Panc1 (cell line): Measurements from ENCODE around the gene GJA8. TPM values are rescaled to one million over a fixed set of nuclear protein-coding genes. Genes with fewer than 3 reads are reported as not detected.

Source experiments
- ATAC-seq: fragments of 200-7000 bp; cut with Tn5 transposase; 2 replicates; pipeline ENCODE4 v1.9.1; 2020; ENCODE audit warnings: mild to moderate bottlenecking, moderate library complexity
- BruUV-seq: library from RNA; stranded (reverse); fragments of 400-500 nt; replicated peaks from 2 replicates; lab custom pipeline; 2021; lab: Mats Ljungman, UMichigan
- CTCF ChIA-PET: fragments of 300-600 bp; sonication (Branson Sonifier 250); formaldehyde crosslinking; loops from one replicate; lab custom pipeline; 2022; ENCODE audit warnings: antibody characterized with exemption; lab: Charles Lee
- POLR2A ChIA-PET: fragments of 300-600 bp; sonication (Branson Sonifier 250); formaldehyde crosslinking; loops from one replicate; lab custom pipeline; 2022; ENCODE audit warnings: antibody characterized with exemption; lab: Charles Lee
- DNase-seq: peaks from one replicate; pipeline ENCODE4 v3.0.0-alpha.2; 2010; ENCODE audit warnings: low read depth, low spot score
- H3K27ac ChIP-seq: 2 replicates; pipeline ENCODE4 v1.5.1; 2011; ENCODE audit warnings: mild to moderate bottlenecking, low read length, inconsistent platforms
- H3K27me3 ChIP-seq: fragments of 200-500 bp; sonication (Bioruptor generic); 2 replicates; pipeline ENCODE4 v1.6.0; 2014; ENCODE audit warnings: low read length, inconsistent platforms; ENCODE audit not compliant: control insufficient read depth, insufficient read depth
- H3K36me3 ChIP-seq: fragments of 200-500 bp; sonication (Bioruptor generic); 2 replicates; pipeline ENCODE4 v1.5.1; 2014; ENCODE audit warnings: inconsistent platforms, mild to moderate bottlenecking, low read length, moderate library complexity; ENCODE audit not compliant: control insufficient read depth, insufficient read depth
- H3K4me1 ChIP-seq: 2 replicates; pipeline ENCODE4 v1.5.1; 2011; ENCODE audit warnings: inconsistent platforms, mild to moderate bottlenecking, low read length, moderate library complexity; ENCODE audit not compliant: control insufficient read depth, insufficient read depth
- H3K4me3 ChIP-seq, 2 experiments: 2 replicates each; pipeline ENCODE4 v1.5.1; 2011 to 2012; ENCODE audit warnings: low read depth in 2 of 2, low read length in 2 of 2, mild to moderate bottlenecking in 2 of 2, inconsistent platforms in 1 of 2, moderate library complexity in 1 of 2
- H3K9me3 ChIP-seq: fragments of 200-500 bp; sonication (Bioruptor generic); 2 replicates; pipeline ENCODE4 v1.5.1; 2014; ENCODE audit warnings: low read depth, mild to moderate bottlenecking, inconsistent platforms, low read length, moderate library complexity; ENCODE audit not compliant: control insufficient read depth, insufficient read depth
- CTCF ChIP-seq: fragments of 450-650 bp; IDR thresholded peaks from 2 replicates; pipeline ENCODE4 v1.5.1; 2017; ENCODE audit warnings: mild to moderate bottlenecking
- POLR2AphosphoS5 ChIP-seq: IDR thresholded peaks from 2 replicates; pipeline ENCODE4 v1.6.1; 2012; ENCODE audit warnings: mild to moderate bottlenecking, low read depth, low read length, moderate library complexity
- SIN3A ChIP-seq: IDR thresholded peaks from 2 replicates; pipeline ENCODE4 v1.6.1; 2012; ENCODE audit warnings: low read depth, mild to moderate bottlenecking, low read length, moderate library complexity, borderline replicate concordance; ENCODE audit not compliant: insufficient read depth
- TCF7L2 ChIP-seq: IDR thresholded peaks from 2 replicates; pipeline ENCODE4 v1.6.1; 2011; ENCODE audit warnings: mild to moderate bottlenecking, low read depth, low read length, inconsistent platforms
- in situ Hi-C: cut with HindIII; loops from 2 replicates; pipeline ENCODE4 v1.10.0; 2016; ENCODE audit warnings: low sequenced_read_pairs, low pct_unique_long_range_greater_than_20kb
- intact Hi-C: fragments of 100-400 bp; cut with micrococcal nuclease; formaldehyde crosslinking; loops from one replicate; pipeline ENCODE4 v1.10.0; 2022; ENCODE audit not compliant: unreplicated experiment
- total RNA-seq: library from RNA; stranded (reverse); gene quantifications from one replicate; pipeline ENCODE4 v1.2.1, GENCODE V29; 2021; ENCODE audit not compliant: unreplicated experiment
- TF ChIP-seq, protein P1 (sequence below), 2 experiments: IDR thresholded peaks; 2 replicates each; pipeline ENCODE4 v1.6.1; 2011 to 2012; ENCODE audit warnings: low read depth in 2 of 2, control low read depth in 1 of 2, low read length in 1 of 2, mild to moderate bottlenecking in 1 of 2, moderate library complexity in 1 of 2; ENCODE audit not compliant: insufficient read depth in 1 of 2

Gene GJA8
- total RNA-seq, 1 experiment from 2014 or later: not detected

DNA sequence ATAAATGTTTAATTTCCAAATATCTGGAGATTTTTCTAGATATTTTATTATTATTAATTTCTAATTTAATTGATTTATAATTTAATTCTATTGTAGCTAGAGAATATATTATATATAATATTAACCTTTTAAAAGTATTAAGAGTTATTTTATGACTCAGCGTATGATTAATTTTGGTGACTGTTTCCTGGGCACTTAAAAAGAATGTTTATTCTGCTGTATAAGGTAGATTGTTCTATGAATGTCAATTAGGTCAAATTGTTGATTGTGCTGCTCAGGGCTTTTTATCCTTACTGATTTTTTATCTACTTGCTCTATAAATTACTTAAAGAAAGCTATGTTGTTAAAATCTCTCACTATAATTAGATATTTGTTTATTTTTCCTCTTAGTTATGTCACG lies 20.1 kb upstream of the GJA8 start:
- ChIA-PET POLR2A (no interaction called here), CTCF (no interaction called here)
- H3K4me1 ChIP-seq: no peaks in the 10 kb centered on the region
- in situ Hi-C loops: no loop called here
- ATAC-seq: no peak
- H3K9me3 ChIP-seq: no peaks in the 10 kb centered on the region
- intact Hi-C loops: no loop called here
- no peaks in the 10 kb centered on the region for H3K36me3 ChIP-seq
- peaks cover 2% of the 10 kb centered on the region; the same call in 1 of the 2 replicates for H3K27me3 ChIP-seq
- no peak overlapping the region for H3K4me3 ChIP-seq
- no peak overlapping the region for H3K27ac ChIP-seq
- no peak for TF ChIP-seq POLR2AphosphoS5
- TF ChIP-seq TCF7L2: no peak
- TF ChIP-seq CTCF: no peak
- no peak for TF ChIP-seq SIN3A
- TF ChIP-seq, protein P1, sequence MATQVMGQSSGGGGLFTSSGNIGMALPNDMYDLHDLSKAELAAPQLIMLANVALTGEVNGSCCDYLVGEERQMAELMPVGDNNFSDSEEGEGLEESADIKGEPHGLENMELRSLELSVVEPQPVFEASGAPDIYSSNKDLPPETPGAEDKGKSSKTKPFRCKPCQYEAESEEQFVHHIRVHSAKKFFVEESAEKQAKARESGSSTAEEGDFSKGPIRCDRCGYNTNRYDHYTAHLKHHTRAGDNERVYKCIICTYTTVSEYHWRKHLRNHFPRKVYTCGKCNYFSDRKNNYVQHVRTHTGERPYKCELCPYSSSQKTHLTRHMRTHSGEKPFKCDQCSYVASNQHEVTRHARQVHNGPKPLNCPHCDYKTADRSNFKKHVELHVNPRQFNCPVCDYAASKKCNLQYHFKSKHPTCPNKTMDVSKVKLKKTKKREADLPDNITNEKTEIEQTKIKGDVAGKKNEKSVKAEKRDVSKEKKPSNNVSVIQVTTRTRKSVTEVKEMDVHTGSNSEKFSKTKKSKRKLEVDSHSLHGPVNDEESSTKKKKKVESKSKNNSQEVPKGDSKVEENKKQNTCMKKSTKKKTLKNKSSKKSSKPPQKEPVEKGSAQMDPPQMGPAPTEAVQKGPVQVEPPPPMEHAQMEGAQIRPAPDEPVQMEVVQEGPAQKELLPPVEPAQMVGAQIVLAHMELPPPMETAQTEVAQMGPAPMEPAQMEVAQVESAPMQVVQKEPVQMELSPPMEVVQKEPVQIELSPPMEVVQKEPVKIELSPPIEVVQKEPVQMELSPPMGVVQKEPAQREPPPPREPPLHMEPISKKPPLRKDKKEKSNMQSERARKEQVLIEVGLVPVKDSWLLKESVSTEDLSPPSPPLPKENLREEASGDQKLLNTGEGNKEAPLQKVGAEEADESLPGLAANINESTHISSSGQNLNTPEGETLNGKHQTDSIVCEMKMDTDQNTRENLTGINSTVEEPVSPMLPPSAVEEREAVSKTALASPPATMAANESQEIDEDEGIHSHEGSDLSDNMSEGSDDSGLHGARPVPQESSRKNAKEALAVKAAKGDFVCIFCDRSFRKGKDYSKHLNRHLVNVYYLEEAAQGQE (IDR thresholded peaks at IDR 0.05; ENCODE audit: insufficient read depth in 1 of 2, low read depth in 2 of 2, low read length in 1 of 2): no peak
- DNase-seq: no peak
- BruUV-seq: no TSS peak

- ChIA-PET CTCF (no interaction called here), POLR2A (no interaction called here)
- peak; percentile 95 for ATAC-seq
- no TSS peak for BruUV-seq
- intact Hi-C loops (loop anchor here (5.0 kb wide), 2 partner anchors 168 to 248 kb away; no protein-coding TSS in a partner anchor), in situ Hi-C loops (no loop called here)
- no peaks in the 10 kb centered on the region for H3K4me1 ChIP-seq
- no peaks in the 10 kb centered on the region for H3K27me3 ChIP-seq
- no peaks in the 10 kb centered on the region for H3K36me3 ChIP-seq
- no peaks in the 10 kb centered on the region for H3K9me3 ChIP-seq
- H3K4me3 ChIP-seq: no peak overlapping the region
- H3K27ac ChIP-seq: no peak overlapping the region
- peak; percentile 82 for TF ChIP-seq CTCF
- TF ChIP-seq SIN3A: no peak
- DNase-seq: no peak
Measured at GRCh38 chr1:147890177-147890790, 12.3 kb upstream of the GJA8 start.
